Measurements from ENCODE around the gene COG4.

GRCh38 chr16:70470927-70471341, 52.4 kb downstream of the COG4 start:
- TF ChIP-seq CTCF (IDR thresholded peaks at IDR 0.05) (peak in 1 of 3 experiments; percentile 30), POLR2A (IDR thresholded peaks at IDR 0.05) (no peak)
